ENCODE data around the gene HOXC4. TPM values are rescaled to one million over a fixed set of nuclear protein-coding genes. Genes with fewer than 3 reads are reported as not detected.
"Not testable (repeated sequence)": the region's sequence is repeated elsewhere in the genome, so short reads cannot be mapped to it uniquely, and the experiment has no call there.

HOXC4 gene
- total RNA-seq, 1 donor: 3.3 TPM

DNA sequence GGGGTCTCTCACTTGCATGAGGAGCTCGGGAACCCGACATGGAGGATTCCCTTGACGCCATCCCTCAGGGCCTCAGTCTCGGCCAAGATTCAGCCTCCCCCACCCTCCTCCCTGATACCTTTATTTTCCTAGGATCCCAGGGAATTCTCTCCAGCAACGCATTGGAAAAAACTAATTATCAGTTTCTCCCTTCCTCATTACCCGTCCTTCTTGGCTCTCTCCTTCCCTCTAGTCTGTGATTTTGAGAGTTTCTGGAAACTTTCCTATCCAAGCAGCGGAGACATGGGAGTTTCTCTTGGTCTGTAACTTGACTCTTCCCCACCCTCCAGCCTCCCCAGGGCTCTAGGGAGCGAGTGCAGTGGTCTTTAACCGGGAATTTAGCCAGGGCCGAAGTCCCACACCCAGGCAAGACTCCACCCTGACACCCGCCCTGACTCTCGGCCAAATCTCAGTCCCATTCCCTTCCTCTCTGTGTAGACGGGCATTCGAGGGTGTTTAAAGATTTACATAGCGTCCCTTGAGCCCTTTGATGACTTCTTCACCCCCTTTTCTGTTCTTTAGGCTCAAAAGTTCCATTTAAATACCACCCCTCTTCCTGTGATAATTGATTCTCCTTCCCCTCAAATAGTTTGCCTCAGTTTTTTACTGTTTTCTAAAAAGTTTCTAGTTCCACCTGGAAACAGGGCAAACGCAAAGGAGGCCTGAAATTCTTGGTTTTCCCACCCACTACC is 14.1 kb upstream of the HOXC4 start:
- Histone ChIP-seq H3K4me1 (ENCODE audit: insufficient read depth, low read length) (peaks cover 30% of the 10 kb centered on the region), H3K4me2 (ENCODE audit: insufficient read depth, low read length) (peak overlapping the region; percentile 58), H3K36me3 (ENCODE audit: insufficient read depth, low read length) (no peaks in the 10 kb centered on the region), H2AFZ (ENCODE audit: low read length) (no peak overlapping the region), H3K4me3 (ENCODE audit: insufficient read depth, low read length) (peak overlapping the region; percentile 9), H3K27ac (ENCODE audit: low read depth, low read length) (no peak overlapping the region), H3K9me3 (ENCODE audit: low read depth, low read length) (no peaks in the 10 kb centered on the region), H3K27me3 (ENCODE audit: insufficient read depth, low read length) (no peaks in the 10 kb centered on the region), H4K20me1 (ENCODE audit: insufficient read depth, low read length) (peaks cover 66% of the 10 kb centered on the region), H3K79me2 (ENCODE audit: insufficient read depth, low read length) (peaks cover 39% of the 10 kb centered on the region)
- DNase-seq (ENCODE audit: insufficient read length, low spot score, missing footprints): peak; percentile 87
- TF ChIP-seq, protein P1, sequence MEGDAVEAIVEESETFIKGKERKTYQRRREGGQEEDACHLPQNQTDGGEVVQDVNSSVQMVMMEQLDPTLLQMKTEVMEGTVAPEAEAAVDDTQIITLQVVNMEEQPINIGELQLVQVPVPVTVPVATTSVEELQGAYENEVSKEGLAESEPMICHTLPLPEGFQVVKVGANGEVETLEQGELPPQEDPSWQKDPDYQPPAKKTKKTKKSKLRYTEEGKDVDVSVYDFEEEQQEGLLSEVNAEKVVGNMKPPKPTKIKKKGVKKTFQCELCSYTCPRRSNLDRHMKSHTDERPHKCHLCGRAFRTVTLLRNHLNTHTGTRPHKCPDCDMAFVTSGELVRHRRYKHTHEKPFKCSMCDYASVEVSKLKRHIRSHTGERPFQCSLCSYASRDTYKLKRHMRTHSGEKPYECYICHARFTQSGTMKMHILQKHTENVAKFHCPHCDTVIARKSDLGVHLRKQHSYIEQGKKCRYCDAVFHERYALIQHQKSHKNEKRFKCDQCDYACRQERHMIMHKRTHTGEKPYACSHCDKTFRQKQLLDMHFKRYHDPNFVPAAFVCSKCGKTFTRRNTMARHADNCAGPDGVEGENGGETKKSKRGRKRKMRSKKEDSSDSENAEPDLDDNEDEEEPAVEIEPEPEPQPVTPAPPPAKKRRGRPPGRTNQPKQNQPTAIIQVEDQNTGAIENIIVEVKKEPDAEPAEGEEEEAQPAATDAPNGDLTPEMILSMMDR (IDR thresholded peaks at IDR 0.05; ENCODE audit: extremely low read depth, low read depth, low read length): no peak

DNA sequence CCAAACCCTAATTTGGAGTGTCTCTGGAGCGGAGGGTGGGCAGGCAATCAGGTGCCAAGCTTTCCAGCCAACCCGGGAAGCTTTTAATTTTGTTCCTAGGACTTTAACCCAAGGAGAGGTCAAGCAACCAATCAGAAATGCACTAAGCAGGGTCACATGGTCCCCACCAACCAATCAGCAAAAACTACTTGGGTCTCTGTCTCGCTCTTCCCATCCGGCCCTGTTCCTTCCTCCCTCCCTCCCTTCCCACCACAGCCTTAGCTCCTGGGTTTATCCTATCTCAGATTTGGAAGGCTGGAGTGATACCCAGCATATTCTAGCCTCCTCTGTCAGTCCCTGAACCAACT is 13.5 kb upstream of the HOXC4 start:
- Histone ChIP-seq H3K79me2 (ENCODE audit: insufficient read depth, low read length) (peaks cover 35% of the 10 kb centered on the region), H2AFZ (ENCODE audit: low read length) (no peak overlapping the region), H3K27me3 (ENCODE audit: insufficient read depth, low read length) (no peaks in the 10 kb centered on the region), H3K4me1 (ENCODE audit: insufficient read depth, low read length) (peaks cover 30% of the 10 kb centered on the region), H3K4me3 (ENCODE audit: insufficient read depth, low read length) (no peak overlapping the region), H3K4me2 (ENCODE audit: insufficient read depth, low read length) (peak overlapping the region; percentile 58), H4K20me1 (ENCODE audit: insufficient read depth, low read length) (peaks cover 72% of the 10 kb centered on the region), H3K27ac (ENCODE audit: low read depth, low read length) (no peak overlapping the region), H3K9me3 (ENCODE audit: low read depth, low read length) (no peaks in the 10 kb centered on the region), H3K36me3 (ENCODE audit: insufficient read depth, low read length) (no peaks in the 10 kb centered on the region)
- DNase-seq (ENCODE audit: insufficient read length, low spot score, missing footprints): peak; percentile 91
- TF ChIP-seq, protein P1 (IDR thresholded peaks at IDR 0.05; ENCODE audit: extremely low read depth, low read depth, low read length): no peak

DNA sequence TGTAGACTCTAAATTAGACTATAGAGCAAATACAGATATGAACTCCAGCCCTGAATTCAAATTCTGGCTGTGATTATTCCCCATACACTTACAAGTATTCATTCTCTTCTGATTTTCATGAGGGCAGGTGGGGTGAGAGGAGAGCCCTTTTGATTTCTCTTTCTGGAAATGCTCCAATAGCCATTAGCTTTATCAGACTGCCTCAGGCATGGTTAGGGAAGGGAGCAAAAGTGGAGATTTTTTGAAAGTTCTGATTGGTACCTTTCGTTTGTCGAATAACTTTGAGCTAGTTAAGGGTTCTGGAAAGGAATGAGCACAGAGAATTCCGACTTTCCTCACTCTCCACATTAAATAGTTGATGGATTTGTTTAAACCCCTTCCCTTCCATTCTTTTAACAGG is 13.0 kb upstream of the HOXC4 start:
- Histone ChIP-seq H3K4me1 (ENCODE audit: insufficient read depth, low read length) (peaks cover 30% of the 10 kb centered on the region), H3K4me3 (ENCODE audit: insufficient read depth, low read length) (no peak overlapping the region), H3K27me3 (ENCODE audit: insufficient read depth, low read length) (no peaks in the 10 kb centered on the region), H2AFZ (ENCODE audit: low read length) (no peak overlapping the region), H3K36me3 (ENCODE audit: insufficient read depth, low read length) (no peaks in the 10 kb centered on the region), H3K79me2 (ENCODE audit: insufficient read depth, low read length) (peaks cover 30% of the 10 kb centered on the region), H3K4me2 (ENCODE audit: insufficient read depth, low read length) (no peak overlapping the region), H3K9me3 (ENCODE audit: low read depth, low read length) (no peaks in the 10 kb centered on the region), H3K27ac (ENCODE audit: low read depth, low read length) (no peak overlapping the region), H4K20me1 (ENCODE audit: insufficient read depth, low read length) (peaks cover 70% of the 10 kb centered on the region)
- DNase-seq (ENCODE audit: insufficient read length, low spot score, missing footprints): no peak
- TF ChIP-seq, protein P1 (IDR thresholded peaks at IDR 0.05; ENCODE audit: extremely low read depth, low read depth, low read length): no peak

DNA sequence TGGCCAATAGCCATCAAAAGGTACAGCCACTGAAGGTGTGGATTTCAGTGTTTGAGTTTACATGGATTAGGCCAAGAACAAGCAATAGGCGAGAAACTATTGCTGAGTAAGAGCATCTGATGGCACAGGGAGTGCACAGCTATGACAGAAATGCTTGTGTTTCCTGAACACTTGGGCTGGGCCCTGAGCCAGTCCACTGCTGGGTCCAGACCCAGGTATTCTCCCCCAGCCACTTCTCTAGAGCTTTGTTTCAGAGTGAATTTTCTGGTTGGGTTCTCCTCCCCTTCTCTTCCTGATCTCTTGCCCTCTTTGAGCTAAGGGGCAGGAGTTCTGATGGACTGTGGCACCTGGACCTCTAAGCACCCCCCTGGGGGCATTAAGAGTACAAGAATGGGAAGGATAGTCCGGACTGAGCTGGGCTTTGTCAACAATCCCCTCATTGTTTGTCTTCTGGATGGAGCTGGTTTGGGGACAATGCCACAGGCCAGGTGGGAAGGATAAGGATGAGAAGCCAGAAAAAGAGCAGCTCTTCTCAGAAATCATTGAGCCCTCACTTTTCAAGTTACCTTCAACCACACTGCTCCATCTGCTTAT is 12.4 kb upstream of the HOXC4 start:
- no peaks in the 10 kb centered on the region for H3K27me3 ChIP-seq (ENCODE audit: insufficient read depth, low read length)
- H3K27ac ChIP-seq (ENCODE audit: low read depth, low read length): no peak overlapping the region
- peaks cover 30% of the 10 kb centered on the region for H3K79me2 ChIP-seq (ENCODE audit: insufficient read depth, low read length)
- TF ChIP-seq, protein P1 (IDR thresholded peaks at IDR 0.05; ENCODE audit: extremely low read depth, low read depth, low read length): no peak
- no peak overlapping the region for H3K4me2 ChIP-seq (ENCODE audit: insufficient read depth, low read length)
- no peak overlapping the region for H3K4me3 ChIP-seq (ENCODE audit: insufficient read depth, low read length)
- no peak overlapping the region for H2AFZ ChIP-seq (ENCODE audit: low read length)
- H3K9me3 ChIP-seq (ENCODE audit: low read depth, low read length): no peaks in the 10 kb centered on the region
- H3K36me3 ChIP-seq (ENCODE audit: insufficient read depth, low read length): no peaks in the 10 kb centered on the region
- H4K20me1 ChIP-seq (ENCODE audit: insufficient read depth, low read length): peaks cover 70% of the 10 kb centered on the region
- peaks cover 30% of the 10 kb centered on the region for H3K4me1 ChIP-seq (ENCODE audit: insufficient read depth, low read length)
- DNase-seq (ENCODE audit: insufficient read length, low spot score, missing footprints): no peak

DNA sequence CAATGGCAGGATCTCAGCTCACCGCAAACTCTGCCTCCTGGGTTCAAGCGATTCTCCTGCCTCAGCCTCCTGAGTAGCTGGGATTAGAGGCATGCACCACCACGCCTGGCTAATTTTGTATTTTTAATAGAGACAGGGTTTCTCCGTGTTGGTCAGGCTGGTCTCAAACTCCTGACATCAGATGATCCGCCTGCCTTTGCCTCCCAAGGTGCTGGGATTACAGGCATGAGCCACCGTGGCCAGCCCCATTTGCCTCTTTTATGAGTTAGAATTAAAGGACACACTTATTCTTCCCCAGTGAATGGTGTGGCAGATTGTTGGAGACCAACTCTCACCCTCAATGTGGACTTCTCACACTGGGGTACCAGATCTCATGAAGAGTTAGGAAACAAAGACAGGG is 11.6 kb upstream of the HOXC4 start:
- H3K4me1 ChIP-seq (ENCODE audit: insufficient read depth, low read length): peaks cover 26% of the 10 kb centered on the region
- H3K4me2 ChIP-seq (ENCODE audit: insufficient read depth, low read length); H3K36me3 ChIP-seq (ENCODE audit: insufficient read depth, low read length); H2AFZ ChIP-seq (ENCODE audit: low read length); H3K9me3 ChIP-seq (ENCODE audit: low read depth, low read length); H3K27me3 ChIP-seq (ENCODE audit: insufficient read depth, low read length); DNase-seq (ENCODE audit: insufficient read length, low spot score, missing footprints); H3K27ac ChIP-seq (ENCODE audit: low read depth, low read length); H3K4me3 ChIP-seq (ENCODE audit: insufficient read depth, low read length): not testable (repeated sequence)
- peaks cover 64% of the 10 kb centered on the region for H4K20me1 ChIP-seq (ENCODE audit: insufficient read depth, low read length)
- H3K79me2 ChIP-seq (ENCODE audit: insufficient read depth, low read length): peaks cover 29% of the 10 kb centered on the region

All from osteoblast (primary cell).